ENCODE results near the gene SIVA1. TPM values are rescaled to one million over a fixed set of nuclear protein-coding genes. Genes with fewer than 3 reads are reported as not detected.

Gene SIVA1
- total and polyA plus RNA-seq, 4 donors = 67.4 to 115 (median 99.6) TPM

GRCh38 chr14:104777808-104778249 lies 24.9 kb downstream of the SIVA1 start:
- Histone ChIP-seq H3K27me3 (ENCODE audit: control insufficient read depth in 4 of 4, insufficient read depth in 4 of 4, low read length in 3 of 4) (no peaks in the 10 kb centered on the region), H3K36me3 (ENCODE audit: control insufficient read depth in 4 of 4, insufficient read depth in 3 of 4, low read depth in 1 of 4, low read length in 3 of 4) (peaks cover 4 to 56% (median 20%) of the 10 kb centered on the region in 4 donors), H3K4me3 (ENCODE audit: low read depth in 1 of 3, low read length in 3 of 3) (no peak overlapping the region), H3K4me1 (ENCODE audit: control insufficient read depth in 4 of 4, insufficient read depth in 4 of 4, low read length in 3 of 4) (no peaks in the 10 kb centered on the region), H3K9ac (ENCODE audit: low read depth in 1 of 2, low read length in 2 of 2) (no peak overlapping the region), H3K9me3 (ENCODE audit: control insufficient read depth in 4 of 4, low read length in 3 of 4) (no peaks in the 10 kb centered on the region), H3K27ac (ENCODE audit: low read depth in 1 of 2, low read length in 2 of 2) (no peak overlapping the region)
- DNase-seq (ENCODE audit: low spot score) = no peak
- 91% methylated on average over 15 of the region's 15 CpGs for WGBS
- TF ChIP-seq SP1 (IDR thresholded peaks at IDR 0.05) (no peak), ZBTB33 (IDR thresholded peaks at IDR 0.05) (no peak), JUND (IDR thresholded peaks at IDR 0.05) (no peak)

- H3K4me3 ChIP-seq (ENCODE audit: low read depth in 1 of 3, low read length in 3 of 3) = no peak overlapping the region
- DNase-seq (ENCODE audit: low spot score) = no peak
- H3K27me3 ChIP-seq (ENCODE audit: control insufficient read depth in 4 of 4, insufficient read depth in 4 of 4, low read length in 3 of 4) = no peaks in the 10 kb centered on the region
- H3K36me3 ChIP-seq (ENCODE audit: control insufficient read depth in 4 of 4, insufficient read depth in 3 of 4, low read depth in 1 of 4, low read length in 3 of 4) = peaks cover 4 to 53% (median 17%) of the 10 kb centered on the region in 4 donors
- no peaks in the 10 kb centered on the region for H3K4me1 ChIP-seq (ENCODE audit: control insufficient read depth in 4 of 4, insufficient read depth in 4 of 4, low read length in 3 of 4)
- no peaks in the 10 kb centered on the region for H3K9me3 ChIP-seq (ENCODE audit: control insufficient read depth in 4 of 4, low read length in 3 of 4)
- no peak overlapping the region for H3K9ac ChIP-seq (ENCODE audit: low read depth in 1 of 2, low read length in 2 of 2)
- TF ChIP-seq RXRA (IDR thresholded peaks at IDR 0.05) (no peak), RAD21 (IDR thresholded peaks at IDR 0.05) (no peak), REST (IDR thresholded peaks at IDR 0.05) (no peak), FOXA1 (IDR thresholded peaks at IDR 0.05) (no peak), ZBTB33 (IDR thresholded peaks at IDR 0.05) (no peak), ATF3 (IDR thresholded peaks at IDR 0.05) (no peak), NR2F2 (IDR thresholded peaks at IDR 0.05) (no peak), YY1 (IDR thresholded peaks at IDR 0.05) (no peak), HNF4G (IDR thresholded peaks at IDR 0.05) (no peak), SP1 (IDR thresholded peaks at IDR 0.05) (no peak)
- H3K27ac ChIP-seq (ENCODE audit: low read depth in 1 of 2, low read length in 2 of 2) = no peak overlapping the region
- WGBS = 95% methylated on average over 15 of the region's 15 CpGs
These were observed 25.9 kb downstream of the SIVA1 start for GRCh38 chr14:104778694-104779331.
